KMS-11 (cell line): ENCODE data around the gene SYNDIG1.

Source experiments
- H2AFZ ChIP-seq: fragments of 200-600 bp; sonication (generic); 2 replicates; pipeline ENCODE4 v1.6.1; 2016; ENCODE audit warnings: antibody characterized with exemption, mixed run types, low read depth
- H3K27ac ChIP-seq: fragments of 200-600 bp; sonication (generic); 2 replicates; pipeline ENCODE4 v1.6.1; 2016; ENCODE audit warnings: mild to moderate bottlenecking, mixed run types
- H3K27me3 ChIP-seq: fragments of 200-600 bp; sonication (generic); 2 replicates; pipeline ENCODE4 v1.6.1; 2017; ENCODE audit warnings: mild to moderate bottlenecking, low read depth, mixed run types, moderate library complexity; ENCODE audit not compliant: insufficient read depth
- H3K36me3 ChIP-seq: fragments of 200-600 bp; sonication (generic); 2 replicates; pipeline ENCODE4 v1.6.1; 2017; ENCODE audit warnings: mild to moderate bottlenecking, mixed run types; ENCODE audit not compliant: insufficient read depth
- H3K4me1 ChIP-seq: fragments of 200-600 bp; sonication (generic); 2 replicates; pipeline ENCODE4 v1.6.1; 2016; ENCODE audit warnings: mild to moderate bottlenecking, low read depth, mixed run types; ENCODE audit not compliant: poor library complexity, severe bottlenecking
- H3K4me2 ChIP-seq: fragments of 200-600 bp; sonication (generic); 2 replicates; pipeline ENCODE4 v1.7.0; 2016; ENCODE audit warnings: mild to moderate bottlenecking, mixed run types
- H3K4me3 ChIP-seq: fragments of 200-600 bp; sonication (generic); IDR thresholded peaks from 2 replicates; pipeline ENCODE4 v1.6.1; 2017; ENCODE audit warnings: low read depth, low read length, mixed read lengths; ENCODE audit not compliant: insufficient read depth
- H3K79me2 ChIP-seq: fragments of 200-600 bp; sonication (generic); 2 replicates; pipeline ENCODE4 v1.6.1; 2016; ENCODE audit warnings: low read depth, mixed run types; ENCODE audit not compliant: insufficient read depth
- H3K9ac ChIP-seq: fragments of 200-600 bp; sonication (generic); 2 replicates; pipeline ENCODE4 v1.6.1; 2016; ENCODE audit warnings: mild to moderate bottlenecking, mixed run types
- H4K20me1 ChIP-seq: fragments of 200-600 bp; sonication (generic); 2 replicates; pipeline ENCODE4 v1.6.1; 2016; ENCODE audit warnings: mild to moderate bottlenecking, mixed run types; ENCODE audit not compliant: insufficient read depth
- CTCF ChIP-seq: fragments of 200-600 bp; sonication (generic); conservative IDR thresholded peaks from 2 replicates; pipeline ENCODE4 v1.6.1; 2017; ENCODE audit warnings: low read depth, mild to moderate bottlenecking, antibody characterized with exemption, low read length, moderate library complexity, mixed read lengths

Gene SYNDIG1

GRCh38 chr20:24637941-24638340 is 168.5 kb downstream of the SYNDIG1 start:
- Histone ChIP-seq H3K4me1 (no peaks in the 10 kb centered on the region), H3K9ac (no peak overlapping the region), H3K4me2 (no peak overlapping the region), H4K20me1 (no peaks in the 10 kb centered on the region), H3K79me2 (no peaks in the 10 kb centered on the region), H3K36me3 (no peaks in the 10 kb centered on the region), H3K27ac (no peak overlapping the region), H2AFZ (no peak overlapping the region), H3K4me3 (no peak overlapping the region), H3K27me3 (no peaks in the 10 kb centered on the region)
- TF ChIP-seq CTCF: no peak

GRCh38 chr20:24638591-24639548 is 169.4 kb downstream of the SYNDIG1 start:
- H3K4me1 ChIP-seq: no peaks in the 10 kb centered on the region

GRCh38 chr20:24640276-24640675 is 170.8 kb downstream of the SYNDIG1 start:
- no peaks in the 10 kb centered on the region for H3K79me2 ChIP-seq
- no peak overlapping the region for H3K9ac ChIP-seq
- H4K20me1 ChIP-seq: no peaks in the 10 kb centered on the region
- no peaks in the 10 kb centered on the region for H3K4me1 ChIP-seq
- no peak overlapping the region for H3K4me3 ChIP-seq
- no peaks in the 10 kb centered on the region for H3K36me3 ChIP-seq
- TF ChIP-seq CTCF: no peak
- H3K27me3 ChIP-seq: no peaks in the 10 kb centered on the region
- no peak overlapping the region for H3K4me2 ChIP-seq
- no peak overlapping the region for H2AFZ ChIP-seq
- H3K27ac ChIP-seq: no peak overlapping the region

More at GRCh38 chr20:24638591-24639548, 169.4 kb downstream of the SYNDIG1 start:
- H3K79me2 ChIP-seq: no peaks in the 10 kb centered on the region
- no peaks in the 10 kb centered on the region for H4K20me1 ChIP-seq
- H3K9ac ChIP-seq: no peak overlapping the region
- H3K4me3 ChIP-seq: no peak overlapping the region
- H3K27me3 ChIP-seq: no peaks in the 10 kb centered on the region
- no peak overlapping the region for H3K4me2 ChIP-seq
- no peaks in the 10 kb centered on the region for H3K36me3 ChIP-seq
- no peak overlapping the region for H3K27ac ChIP-seq
- H2AFZ ChIP-seq: no peak overlapping the region
- TF ChIP-seq CTCF: no peak

GRCh38 chr20:24640686-24641085 is 171.3 kb downstream of the SYNDIG1 start:
- TF ChIP-seq CTCF: no peak

More at GRCh38 chr20:24640686-24641085, 171.3 kb downstream of the SYNDIG1 start:
- no peak overlapping the region for H3K9ac ChIP-seq
- H2AFZ ChIP-seq: no peak overlapping the region
- no peaks in the 10 kb centered on the region for H3K27me3 ChIP-seq
- H3K4me3 ChIP-seq: no peak overlapping the region
- no peaks in the 10 kb centered on the region for H3K36me3 ChIP-seq
- H4K20me1 ChIP-seq: no peaks in the 10 kb centered on the region
- no peak overlapping the region for H3K27ac ChIP-seq
- H3K4me2 ChIP-seq: no peak overlapping the region
- no peaks in the 10 kb centered on the region for H3K79me2 ChIP-seq
- H3K4me1 ChIP-seq: no peaks in the 10 kb centered on the region
